GM18519 (cell line): Measurements from ENCODE around the gene VAV2.

Experiments
- ATAC-seq: cut with Tn5 transposase; IDR thresholded peaks from one replicate; pipeline ENCODE4 v1.9.1; 2021; ENCODE audit warnings: mild to moderate bottlenecking, moderate library complexity; ENCODE audit not compliant: unreplicated experiment, low FRiP score

Gene VAV2

DNA sequence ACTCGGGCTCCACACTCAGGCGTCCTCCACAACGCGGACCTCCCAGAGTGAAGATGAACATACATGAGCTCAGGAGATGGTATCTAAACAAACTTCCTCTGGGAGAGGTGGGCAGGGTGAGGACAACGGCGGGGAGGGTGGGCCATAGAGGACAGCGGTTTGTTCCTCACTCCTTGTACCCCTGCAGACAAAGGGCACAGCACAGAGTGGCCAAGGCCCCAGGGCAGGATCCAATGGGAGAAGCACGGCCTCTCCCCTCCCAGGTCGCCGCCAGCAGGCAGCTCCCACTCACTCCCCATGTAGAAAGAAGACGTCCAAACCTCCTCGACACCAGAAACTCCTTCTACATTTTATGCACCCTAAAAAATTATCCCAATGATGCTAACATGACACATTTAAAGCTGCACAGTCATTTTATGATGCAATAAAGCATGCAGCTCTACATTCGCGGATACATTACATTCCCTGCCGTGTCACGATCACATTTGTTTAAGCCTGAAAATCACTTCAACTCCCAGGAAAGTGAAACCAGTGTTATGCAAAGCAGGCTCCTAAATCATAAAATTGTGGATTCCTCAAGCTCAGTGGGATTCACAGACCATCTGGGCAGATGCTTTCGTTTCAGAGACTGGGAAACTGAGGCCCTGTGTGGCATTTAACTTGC lies 166.4 kb downstream of the VAV2 start:
- ATAC-seq, result no peak

DNA sequence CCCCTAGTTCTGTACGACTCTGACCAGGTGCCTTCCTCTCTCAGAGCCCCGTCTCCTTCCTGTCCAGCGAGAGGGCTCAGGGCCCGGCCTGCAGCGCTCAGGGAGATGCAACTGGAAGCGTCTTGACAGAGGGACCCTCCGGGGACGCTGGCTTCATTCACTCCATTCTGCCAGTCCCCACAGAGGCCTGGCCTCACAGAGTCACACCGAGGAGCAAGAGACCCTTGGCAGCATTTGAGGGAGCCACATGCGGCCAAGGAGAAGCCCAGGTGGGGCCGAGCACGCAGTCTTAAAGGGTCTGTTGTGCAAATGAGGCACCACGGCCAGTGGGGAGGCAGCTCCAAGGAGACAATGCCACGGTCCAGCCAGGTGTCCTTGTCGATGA lies 167.3 kb downstream of the VAV2 start:
- ATAC-seq, result no peak

DNA sequence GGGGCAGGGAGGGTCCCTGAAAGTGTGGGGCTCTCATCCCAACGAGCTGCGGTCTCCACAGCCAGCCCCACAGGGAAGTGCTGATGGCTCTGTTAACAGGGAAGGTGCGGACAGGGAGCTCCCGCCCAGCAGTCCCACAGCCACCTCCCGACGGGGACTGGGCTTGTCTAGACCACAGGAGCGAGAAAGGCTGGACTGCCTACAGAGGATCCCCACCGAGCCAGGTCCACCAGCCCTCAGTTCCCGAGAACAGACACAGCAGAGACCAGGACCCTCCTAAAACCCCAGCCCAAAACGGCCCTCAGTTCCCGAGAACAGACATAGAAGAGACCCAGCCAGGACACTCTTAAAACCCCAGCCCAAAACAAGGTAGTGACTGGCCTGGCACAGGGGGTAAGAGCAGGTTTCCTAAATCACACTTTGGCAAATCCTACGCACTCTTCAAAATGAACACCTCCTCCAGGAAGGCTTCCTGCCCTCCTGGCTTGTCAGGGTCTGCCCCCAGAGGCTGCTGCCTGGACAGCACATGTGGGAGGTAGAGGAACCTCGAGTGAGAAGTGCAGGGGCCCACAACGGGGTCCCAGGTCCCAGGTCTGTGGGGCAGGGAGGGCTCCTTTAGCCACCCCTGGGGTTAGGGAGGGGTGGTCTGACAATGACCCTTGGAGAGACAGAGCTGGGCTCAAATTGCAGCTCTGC lies 167.9 kb downstream of the VAV2 start:
- no peak for ATAC-seq

DNA sequence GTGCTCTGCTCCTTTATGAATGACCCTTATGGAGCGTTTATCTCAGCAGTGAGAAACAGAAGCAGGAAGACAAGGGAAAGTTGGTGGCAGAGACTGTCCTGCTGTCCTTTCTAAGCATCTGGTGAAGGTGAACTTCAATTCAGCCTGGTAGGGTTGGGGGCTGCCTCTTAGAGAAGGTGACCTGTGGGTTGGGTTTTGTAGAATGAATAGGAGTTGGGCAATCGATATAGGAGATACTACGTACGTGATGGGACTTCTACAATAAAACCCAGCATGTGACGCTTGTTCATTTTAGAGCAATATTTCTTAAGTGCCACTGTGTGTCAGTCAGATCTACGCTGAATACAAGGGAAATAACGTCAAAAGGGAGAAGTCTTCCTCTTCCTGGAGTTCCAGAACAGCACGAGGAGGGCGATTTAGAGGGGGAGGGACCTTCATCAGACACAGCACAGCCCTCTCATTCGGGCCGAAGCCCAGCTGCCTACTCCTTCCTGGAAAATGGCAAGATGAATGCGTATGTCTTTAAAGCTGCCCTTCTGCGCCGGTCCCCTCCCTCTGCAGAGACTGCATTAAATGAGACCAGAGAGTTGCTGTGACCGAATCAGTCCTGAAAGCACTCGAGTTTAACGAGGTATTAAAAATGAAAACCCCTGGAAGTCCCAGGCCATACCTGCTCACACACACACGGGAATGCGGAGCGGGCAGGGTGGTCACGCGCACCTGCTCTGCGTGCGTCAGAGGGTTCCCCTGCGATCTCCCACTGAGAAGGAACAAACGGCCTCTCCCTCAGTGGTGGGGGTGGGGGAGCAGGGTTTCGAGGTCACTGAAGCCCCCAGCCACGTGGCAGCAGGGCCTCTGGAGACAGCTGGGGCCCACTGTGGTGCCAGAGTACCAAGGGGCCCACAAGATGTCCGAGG lies 168.7 kb downstream of the VAV2 start:
- no peak for ATAC-seq

DNA sequence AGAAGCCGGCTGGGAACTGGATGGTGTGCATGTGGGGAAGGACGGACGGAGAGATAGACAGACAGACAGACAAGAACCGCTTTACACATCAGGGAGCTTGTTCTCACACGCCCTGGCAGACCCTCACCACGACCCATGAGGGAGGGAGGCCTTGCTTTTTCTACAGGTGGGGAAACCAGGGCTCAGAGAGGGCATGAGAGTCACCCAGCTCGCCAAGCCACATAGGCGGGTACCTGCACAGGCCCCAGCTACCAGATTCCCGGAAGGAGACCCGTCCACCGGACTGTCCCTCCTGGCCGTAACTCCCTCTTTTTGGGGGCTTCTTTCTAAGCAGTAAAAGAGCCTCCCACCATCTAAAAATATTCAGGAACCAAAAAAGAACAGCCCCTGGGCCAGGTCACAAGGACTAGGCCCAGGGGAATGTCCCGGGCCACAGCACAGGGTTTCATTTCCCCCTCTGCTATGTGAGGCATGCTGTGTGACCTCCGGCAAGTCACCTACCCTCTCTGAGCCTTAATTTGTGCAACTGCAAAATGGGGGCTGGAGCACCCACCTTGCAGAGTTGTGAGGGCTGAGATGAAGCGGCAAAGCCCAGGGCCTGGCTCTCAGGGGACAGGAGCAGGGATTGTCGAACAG lies 169.6 kb downstream of the VAV2 start:
- ATAC-seq, result no peak

DNA sequence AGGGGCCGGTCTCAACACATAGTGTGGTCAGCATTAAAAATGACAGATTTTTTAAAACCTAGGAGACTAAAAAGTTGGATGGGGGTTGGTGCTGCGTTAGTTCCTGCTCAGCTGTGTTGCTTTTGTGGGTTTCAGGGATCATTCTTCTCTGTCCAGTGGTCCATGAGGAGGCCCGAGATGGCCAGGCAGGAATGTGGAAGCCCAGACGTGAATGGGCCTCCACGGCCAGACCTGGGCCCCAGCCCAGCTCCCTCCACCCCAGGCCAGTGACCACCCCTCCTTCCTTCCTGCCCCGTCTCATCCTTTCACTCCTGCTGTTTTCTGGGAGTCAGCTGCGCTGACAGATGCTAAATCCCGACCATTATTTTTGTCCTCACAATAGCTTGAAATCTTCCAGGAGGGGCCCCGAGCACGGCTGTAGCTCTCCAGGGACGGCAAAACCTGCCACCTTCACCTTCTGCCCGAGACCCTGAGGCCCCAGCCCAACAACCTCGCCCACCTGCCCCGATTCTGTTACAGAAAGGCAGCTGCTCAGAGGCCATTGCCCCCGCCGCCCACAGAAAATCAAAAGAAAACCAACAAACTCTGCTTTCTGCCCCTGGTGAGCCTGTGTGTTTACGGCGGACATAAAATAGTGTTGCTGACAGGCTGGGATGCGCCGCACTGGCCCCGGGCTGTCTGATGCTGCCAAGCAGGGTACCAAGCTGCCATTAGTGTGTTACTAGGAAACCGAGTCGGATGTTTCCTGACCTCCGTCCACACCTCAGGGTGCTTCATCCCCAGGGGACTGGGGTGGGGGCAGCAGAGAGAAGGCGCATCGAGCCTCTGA lies 170.3 kb downstream of the VAV2 start:
- ATAC-seq, result no peak

DNA sequence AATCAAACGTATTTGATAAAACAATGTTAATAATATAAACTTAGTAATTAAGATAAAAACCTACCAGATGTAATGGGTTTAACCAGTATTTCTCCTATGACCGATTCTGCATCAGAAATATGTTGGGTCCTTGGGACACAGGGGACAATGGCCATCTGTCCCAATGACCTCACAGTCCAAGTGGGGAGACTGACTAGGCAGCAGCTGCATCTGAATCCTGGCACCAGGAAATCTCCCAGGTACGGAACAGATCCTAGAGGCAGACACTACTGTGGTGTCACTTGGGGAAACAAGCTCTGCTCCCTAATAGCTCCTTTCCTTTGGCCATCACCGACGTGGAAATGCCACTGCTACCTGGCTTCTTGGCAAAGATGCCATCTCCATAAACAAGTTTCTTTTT lies 172.2 kb downstream of the VAV2 start:
- no peak for ATAC-seq

DNA sequence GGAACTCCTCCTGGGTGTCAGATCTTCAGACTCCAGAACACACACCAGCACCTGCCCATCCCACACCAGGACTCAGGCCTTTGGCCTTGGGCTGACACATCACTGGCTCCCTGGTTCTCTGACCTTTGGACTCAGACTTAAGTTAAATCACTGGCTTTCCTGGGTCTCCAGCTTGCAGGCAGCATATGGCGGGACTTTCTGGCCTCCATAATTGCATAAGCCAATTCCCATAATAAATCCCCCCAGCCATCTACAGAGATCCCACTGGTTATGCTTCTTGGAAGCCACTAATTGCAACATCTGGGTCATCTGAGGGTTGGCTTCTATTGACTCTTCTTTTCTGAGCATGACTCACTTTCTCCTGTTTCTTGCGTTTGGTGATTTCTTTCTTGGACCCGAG lies 173.7 kb downstream of the VAV2 start:
- no peak for ATAC-seq

DNA sequence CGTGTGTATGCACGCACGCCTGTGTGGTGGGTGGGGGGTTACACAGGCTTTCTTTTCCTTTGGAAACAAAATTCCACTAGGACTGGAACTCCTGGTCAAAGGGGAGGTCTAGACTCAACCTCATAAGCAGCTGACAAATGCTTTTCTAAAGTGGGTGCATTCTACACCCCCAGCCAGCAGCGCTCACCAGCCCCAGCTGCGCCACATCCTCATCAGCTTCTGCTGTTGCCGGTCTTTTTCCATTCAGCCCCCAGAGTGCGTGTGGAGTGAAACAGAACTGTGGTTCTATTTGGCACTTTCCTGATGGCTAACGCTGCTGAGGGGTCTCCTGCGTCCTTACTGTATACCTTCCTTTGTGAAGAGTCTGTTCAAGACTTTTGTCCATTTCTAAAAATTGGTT lies 176.3 kb downstream of the VAV2 start:
- no peak for ATAC-seq

DNA sequence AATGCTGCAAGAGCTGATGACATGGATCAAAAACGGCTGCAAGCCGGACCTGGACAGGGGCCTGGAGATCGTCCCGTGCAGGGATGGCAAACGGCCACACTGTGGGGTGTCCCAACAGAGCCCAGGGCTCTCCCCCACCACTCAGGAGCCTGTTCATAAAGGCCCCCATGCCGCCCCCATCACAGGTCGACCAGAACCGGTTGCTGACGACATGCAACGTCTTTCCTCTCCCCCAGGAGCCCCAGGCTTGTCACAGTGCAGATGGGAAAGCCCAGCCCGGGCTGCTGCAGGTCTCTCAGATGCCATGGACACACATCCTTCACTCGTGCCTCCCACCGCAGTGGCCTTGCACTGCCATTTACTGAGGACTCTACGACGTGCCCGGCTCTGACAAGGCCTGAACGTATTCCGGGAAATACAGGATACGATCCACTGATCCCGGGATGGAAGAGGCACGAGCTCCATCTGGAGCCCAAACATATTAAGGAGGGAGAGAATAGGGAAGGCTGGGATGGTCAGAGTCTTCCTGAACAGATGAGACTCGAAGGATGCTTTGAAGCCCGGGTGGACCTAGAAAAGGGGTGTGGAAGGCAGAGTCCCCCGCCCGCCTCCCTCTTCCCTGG lies 177.4 kb downstream of the VAV2 start:
- ATAC-seq, result no peak

DNA sequence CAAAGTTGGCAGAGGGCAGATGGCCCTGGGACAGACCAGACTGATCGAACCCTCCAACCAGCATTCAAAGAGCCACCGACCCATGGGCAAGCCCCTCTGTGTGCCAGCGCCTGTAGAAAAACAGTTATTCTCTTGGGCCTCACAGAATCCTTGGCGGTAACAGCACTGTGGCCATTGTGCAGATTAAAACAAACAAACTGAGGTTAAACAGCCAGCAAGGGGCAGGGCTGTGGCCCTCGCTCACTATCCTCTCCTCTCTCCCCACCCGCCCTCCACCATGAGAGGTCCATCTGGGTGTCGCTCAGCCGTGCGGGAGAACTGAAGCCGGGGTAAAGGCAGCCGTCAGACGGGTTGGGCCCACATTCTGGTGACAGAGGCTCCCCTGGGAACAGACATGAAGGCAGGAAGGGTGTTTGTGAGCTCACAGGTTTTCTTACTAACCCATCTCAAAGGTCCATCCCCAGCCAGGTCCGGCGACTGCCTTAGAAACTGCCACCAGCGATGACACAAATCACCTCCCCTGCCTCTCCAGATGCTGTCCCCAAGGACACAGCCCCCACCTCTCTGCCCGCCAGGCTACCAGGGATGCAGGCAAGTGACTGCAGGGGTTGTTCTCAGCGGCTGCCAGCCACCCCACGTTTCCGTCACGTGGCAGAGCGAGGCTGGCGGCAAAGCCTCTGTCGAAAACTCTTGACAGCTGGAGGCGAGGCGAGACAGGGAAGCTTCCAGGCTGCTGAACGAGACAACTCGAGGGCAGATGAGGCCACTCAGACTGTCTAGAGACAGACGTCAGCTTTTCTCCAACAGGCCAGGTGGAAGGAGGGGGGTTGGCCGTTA lies 178.2 kb downstream of the VAV2 start:
- ATAC-seq, result no peak

DNA sequence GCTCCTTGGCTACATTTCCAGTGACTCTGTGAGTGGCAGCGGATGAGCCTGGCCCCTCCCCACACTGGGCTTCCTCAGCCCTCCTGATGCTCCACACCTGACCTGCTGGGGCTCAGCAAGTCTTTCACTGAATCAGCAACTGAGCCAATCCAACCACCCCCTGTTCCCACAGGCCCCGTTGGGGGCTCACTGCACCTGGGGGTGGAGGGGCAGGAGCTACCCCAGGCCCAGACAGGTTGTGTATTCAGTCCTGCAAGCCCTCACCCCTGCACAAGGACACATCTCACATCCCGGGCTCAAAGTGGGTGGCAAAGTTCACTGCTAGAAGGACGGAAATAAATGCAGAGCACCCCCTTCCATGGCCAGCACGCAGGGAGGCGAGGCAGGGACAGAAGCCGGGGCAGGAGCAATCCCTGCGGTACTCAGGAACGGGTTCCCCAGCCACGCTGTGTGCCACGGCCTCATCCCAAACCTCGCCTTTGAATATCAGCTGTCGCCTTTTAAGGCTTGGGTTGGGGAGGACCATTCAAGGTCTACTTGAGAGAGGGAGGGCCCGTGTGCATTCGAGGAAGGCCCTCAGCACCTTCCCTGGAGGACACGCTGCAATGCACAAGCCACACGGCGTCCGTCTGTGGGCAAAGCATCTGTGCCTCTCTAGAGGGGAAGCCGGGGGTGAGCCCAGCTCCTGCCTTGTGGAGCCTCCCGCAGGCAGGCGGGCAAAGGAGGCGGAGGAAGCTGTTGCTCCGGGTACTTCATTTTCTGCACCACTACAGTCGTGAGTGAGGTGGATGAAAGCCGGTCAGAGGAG lies 179.0 kb downstream of the VAV2 start:
- ATAC-seq, result no peak

DNA sequence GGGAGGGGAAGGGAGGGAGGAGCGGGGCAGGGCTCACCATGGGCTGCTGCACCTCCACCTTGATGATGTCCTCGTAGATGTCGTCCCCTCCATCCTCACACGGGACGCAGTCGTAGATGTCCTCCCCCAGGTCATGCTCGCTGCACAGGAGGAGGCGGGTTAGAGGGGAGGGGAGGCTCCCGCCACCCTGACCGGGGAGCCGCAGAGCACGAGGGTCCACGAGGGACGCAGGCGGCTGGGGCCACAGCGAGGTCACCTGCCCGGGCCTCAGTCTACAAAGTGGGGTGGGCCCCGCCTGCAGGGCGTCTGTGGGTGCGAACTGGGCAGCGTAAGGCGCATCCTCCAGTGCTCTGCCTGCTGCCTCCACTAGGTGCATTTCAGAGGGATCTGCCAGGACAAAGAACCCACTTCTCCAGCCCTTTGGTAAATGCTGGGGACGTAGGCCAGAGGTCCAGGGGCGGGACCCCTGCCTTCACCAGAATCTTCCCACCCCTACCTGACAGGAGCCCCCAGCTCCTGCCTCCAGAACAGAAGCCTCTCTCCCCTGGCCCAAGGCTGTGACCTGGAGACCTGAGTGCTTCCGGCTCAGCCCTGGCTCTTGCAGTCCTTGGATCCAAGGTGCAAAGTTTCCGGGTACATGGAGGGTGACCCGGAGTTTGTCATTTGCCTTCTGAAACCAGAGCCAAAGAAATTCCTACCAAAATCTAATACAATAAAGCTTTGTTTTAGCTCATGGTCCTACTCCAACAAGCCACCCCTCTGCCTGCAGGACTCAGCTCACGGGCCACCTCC lies 179.9 kb downstream of the VAV2 start:
- ATAC-seq, result no peak

DNA sequence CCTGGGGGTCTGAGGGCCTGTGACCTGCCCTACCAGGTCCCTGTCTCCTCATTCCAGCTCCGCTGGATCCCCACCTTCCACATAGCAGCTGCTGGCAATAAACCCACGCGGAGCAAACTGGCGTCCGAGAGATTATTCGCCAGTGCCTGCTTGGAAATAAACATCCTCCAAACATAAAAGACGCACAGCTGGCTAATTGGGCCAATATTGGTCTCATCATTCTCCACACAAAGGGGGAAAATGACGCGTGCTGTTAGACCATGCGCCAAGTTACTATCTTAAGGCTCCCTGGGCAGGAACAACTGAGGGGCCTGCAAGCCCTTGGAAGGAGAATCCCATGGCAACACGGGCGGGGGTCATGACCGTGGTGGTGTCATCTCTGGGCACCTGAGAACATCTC lies 180.7 kb downstream of the VAV2 start:
- no peak for ATAC-seq

DNA sequence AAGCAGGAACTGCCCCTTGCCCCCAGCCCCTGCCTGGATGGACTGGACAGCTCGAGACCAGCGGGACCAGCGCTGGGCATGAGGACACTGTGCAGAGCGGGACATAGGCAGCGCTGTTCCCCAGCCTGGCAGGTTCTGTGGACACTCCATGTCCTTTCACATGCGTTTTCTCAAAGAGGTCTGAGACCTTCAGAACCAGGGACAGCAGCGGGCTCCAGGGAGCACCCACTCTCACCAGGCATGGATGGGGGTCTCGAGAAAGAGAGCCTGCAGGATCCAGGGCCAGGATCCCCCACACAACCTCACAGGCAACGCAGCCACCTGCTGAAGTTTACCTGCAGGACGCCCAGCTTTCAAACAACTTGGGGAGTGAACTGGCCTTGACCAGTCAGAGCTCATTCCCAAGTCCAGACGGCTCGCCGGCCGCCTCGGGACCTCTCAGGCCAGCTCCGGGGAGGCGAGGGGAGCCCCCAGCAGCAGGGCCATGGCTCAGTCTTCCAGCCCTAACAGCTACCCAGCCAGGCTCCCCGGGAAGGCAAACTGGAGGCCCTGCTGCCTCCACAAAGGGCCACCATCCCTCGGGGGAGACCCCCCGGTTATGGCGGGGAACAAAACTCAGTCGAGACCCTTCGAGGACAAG lies 181.4 kb downstream of the VAV2 start:
- no peak for ATAC-seq

DNA sequence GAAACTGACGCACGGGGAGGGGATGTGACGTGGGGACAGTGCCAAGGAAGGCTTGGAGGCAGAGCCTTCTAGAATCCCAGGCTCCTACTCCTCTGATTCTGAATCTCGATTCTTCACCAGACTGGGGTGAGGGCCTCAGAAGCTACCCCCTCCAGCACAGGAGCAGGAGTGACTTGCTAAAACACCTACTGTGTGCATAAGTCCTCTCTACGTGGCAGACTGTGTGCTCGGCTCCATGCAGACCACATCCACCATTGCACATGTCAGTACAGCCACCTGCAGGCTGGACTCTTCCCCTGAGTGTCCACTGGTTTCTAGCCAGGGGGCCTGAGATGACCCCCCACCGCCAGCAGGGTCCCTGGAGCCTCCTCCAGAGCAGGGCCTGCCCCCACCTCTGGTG lies 182.8 kb downstream of the VAV2 start:
- no peak for ATAC-seq

DNA sequence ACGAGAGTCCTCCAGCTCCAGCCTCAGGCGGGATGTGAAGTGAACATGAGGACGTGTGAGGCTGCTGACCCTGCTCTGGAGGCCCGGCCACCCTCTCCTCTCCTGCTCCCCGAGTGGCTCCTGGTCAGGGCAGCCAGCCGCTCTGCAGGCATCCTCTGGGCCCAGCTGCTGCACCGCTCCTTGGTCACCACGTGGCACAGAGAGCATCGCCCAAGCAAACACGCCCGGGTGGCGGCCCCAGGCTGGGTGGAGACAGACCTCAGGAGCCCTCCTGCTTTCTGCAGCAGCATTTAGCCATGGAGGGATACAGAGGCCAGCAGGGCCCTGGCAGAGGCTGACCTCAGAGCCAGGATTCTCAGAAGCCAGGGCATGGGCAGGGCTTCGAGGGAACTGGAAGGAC lies 184.3 kb downstream of the VAV2 start:
- ATAC-seq, result no peak
